ENCODE data around the gene ASB3.
"Not testable (repeated sequence)": the region's sequence is repeated elsewhere in the genome, so short reads cannot be mapped to it uniquely, and the experiment has no call there.

Gene ASB3

DNA sequence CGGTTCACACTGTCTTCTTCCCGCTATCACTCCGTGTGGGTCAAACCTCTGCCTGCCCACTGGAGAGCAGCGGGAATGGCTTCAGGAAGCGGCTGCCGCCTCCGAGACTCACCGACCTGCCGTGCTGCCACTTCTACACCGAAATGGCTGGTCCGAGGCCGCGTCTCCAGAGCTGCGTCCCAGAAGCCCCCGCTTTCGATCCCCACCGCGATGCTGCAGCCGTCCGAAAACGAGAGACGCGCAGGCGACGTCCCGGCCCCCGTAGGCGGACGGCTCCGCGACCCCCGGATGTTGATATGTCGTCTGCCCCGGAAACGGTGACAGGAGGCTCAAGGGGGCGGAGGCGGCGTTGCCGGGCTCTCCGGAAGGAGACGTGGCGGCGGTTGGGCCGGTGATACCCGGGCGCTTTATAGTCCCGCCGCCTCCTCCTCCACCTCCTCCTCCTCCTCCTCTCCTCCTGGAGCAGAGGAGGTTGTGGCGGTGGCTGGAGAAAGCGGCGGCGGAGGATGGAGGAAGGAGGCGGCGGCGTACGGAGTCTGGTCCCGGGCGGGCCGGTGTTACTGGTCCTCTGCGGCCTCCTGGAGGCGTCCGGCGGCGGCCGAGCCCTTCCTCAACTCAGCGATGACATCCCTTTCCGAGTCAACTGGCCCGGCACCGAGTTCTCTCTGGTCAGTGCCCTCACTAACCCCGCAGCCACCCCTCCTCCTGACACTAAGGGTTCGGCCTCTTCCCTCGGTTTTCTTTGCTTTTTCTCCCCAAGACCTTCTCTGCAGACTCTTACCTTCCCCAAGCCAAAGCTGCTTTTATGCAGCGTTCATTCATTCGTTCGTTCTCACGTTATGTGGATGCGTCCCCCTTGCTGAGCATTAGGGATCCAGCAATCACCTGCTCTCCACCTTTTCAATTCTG, at the start of gene ASB3, which contains the start of gene ERLEC1:
ASB3 (minus strand) TSS at position 249 of the 909 bp plus-strand sequence. CDS start 21,381 bp downstream, outside the sequence.
ERLEC1 (plus strand) TSS at position 340 of the 909 bp plus-strand sequence; CDS start at position 507, 167 bp downstream.
- DNase-seq: peak in 55 of 56 donors; percentile 50 to 94 (median 85)

DNA sequence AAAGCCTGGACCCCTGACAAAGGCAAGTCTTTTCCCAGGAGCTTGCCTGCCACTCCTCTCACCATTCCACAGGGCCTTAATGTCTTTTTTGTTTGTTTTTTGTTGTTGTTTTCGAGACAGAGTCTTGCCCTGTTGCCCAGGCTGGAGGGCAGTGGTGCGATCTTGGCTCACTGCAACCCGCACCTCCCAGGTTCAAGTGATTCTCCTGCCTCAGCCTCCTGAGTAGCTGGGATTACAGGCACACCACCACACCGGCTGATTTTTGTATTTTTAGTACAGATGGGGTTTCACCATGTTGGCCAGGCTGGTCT, 43.2 kb upstream of the ASB3 start:
- not testable (repeated sequence) for DNase-seq

GRCh38 chr2:53829273-53829979, 42.7 kb upstream of the ASB3 start:
- DNase-seq: peak in 10 of 56 donors; percentile 4 to 34 (median 10)

GRCh38 chr2:53828331-53828730, 41.6 kb upstream of the ASB3 start:
- no peak for DNase-seq

- peak in 9 of 56 donors; percentile 1 to 31 (median 22) for DNase-seq
These were observed 40.8 kb upstream of the ASB3 start for GRCh38 chr2:53827398-53828175.

- DNase-seq: peak in 31 of 56 donors; percentile 2 to 74 (median 24)
These were observed 40.0 kb upstream of the ASB3 start for GRCh38 chr2:53826587-53827397.

DNA sequence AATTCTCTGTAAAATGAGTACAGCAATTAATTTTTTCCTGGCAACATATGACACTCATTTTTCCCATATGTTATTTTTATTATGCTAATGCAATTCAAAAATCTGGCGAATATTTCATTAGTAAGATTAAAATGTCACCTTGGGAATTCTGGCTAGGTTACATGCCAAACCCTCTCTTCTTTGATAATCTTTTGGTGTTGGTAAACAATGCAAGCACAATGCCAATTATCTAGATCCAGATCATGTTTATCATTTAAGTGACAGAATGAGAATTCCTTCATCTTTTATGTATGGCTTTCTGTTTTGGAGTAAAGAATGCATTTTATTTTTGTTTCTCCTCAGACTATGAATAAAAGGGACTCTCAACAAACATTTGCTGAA, 39.3 kb upstream of the ASB3 start:
- DNase-seq: no peak

- not testable (repeated sequence) for DNase-seq
These were observed 36.9 kb upstream of the ASB3 start for GRCh38 chr2:53823639-53824038.

DNA sequence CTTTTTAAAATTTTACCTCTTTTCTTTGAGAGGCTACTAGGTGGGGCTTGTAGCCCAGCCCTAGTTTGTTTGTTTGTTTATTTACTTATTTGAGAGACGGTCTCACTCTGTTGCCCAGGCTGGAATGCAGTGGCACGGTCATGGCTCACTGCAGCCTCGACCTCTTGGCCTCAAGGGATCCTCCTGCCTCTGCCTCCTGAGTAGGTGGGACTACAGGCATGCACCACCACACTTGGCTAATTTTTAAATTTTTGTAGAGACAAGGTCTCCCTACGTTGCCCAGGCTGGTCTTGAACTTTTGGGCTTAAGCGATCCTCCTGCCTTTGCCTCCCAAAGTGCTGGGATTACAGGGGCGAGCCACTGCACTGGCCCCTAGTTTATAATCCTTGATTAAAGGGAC, 35.1 kb upstream of the ASB3 start:
- DNase-seq: no peak

- no peak for DNase-seq
These were observed 34.0 kb upstream of the ASB3 start for GRCh38 chr2:53820711-53821110.

DNA sequence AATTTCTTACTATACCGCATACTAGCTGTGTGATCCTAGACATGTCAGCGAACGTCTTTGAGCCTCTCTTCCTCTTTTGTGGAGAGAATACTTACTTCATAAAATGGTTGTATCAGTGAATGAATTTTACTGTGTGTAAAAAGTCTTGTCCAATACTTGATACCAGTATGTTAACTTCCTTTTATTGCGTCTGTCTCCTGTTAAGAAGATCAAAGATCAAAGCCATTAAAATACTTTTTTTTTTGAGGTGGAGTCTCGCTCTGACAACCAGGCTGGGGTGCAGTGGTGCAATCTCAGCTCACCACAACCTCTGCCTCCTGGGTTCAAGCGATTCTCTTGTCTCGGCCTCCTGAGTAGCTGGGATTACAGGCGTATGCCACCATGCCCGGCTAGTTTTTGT, 33.3 kb upstream of the ASB3 start:
- no peak for DNase-seq

DNA sequence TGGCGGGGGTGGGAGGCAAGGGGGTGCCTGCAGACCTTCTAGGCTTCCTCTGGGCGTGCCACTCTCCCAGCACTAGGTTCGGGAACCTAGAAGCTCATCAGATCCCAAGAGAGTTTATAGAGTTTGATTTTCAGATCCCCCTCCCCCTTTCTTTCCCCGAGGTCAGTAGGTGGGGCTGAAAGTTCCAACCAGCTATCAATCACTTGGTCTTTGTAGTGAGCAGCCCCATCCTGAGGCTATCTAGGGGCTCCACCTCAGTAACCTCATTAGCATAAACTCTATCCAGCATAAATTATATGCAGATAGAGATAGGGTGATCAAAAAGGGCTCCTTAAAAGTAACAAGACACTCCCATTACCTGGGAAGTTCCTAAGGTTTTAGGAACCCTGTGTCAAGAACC, 32.9 kb upstream of the ASB3 start:
- no peak for DNase-seq

DNA sequence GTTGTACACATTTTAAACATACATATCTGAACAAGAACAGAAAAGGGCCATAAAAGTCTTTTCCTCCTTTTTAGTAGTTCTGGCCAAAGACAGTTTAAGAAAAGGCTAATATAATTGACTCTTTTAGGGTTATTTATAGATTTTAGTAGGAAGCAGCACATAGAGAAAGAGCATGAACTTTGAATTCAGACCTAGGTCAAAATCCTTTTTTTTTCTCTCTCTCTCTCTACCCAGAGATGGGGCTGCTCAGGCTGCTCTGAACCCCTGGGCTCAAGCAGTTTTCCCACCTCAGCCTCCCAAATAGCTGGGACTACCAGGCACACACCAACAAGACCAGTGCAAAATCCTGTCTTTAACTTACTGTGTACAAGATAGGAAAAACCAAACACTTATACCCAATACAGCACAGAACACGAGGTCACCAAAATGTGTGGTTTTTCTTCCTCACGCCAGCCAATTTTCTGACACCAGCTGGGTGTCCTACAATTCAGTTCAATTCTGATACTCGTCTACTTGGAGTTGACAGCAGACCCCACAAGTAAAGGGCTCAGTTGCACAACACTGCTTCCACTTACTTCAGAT, 32.2 kb upstream of the ASB3 start:
- DNase-seq: no peak

- no peak for DNase-seq
These were observed 26.4 kb upstream of the ASB3 start for GRCh38 chr2:53813151-53813550.

DNA sequence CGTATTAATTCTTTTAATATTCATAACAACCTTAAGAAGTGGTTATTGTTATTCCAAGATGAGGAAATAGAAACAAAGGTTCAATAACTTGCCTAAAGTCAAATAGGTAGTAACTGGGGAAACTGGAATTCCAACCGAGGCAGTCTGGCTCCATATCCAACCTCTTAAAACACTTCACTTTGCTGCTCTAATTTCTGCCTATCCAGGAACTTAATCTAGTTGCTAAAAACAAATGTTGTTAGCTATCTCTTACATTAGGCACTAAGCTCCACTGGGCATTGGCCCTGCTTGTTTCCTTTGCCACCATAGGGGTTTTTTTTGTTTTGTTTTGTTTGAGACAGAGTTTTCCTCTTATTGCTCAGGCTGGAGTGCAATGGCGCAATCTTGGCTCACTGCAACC, 24.8 kb upstream of the ASB3 start:
- no peak for DNase-seq

GRCh38 chr2:53802617-53803151, 15.9 kb upstream of the ASB3 start:
- no peak for DNase-seq

DNA sequence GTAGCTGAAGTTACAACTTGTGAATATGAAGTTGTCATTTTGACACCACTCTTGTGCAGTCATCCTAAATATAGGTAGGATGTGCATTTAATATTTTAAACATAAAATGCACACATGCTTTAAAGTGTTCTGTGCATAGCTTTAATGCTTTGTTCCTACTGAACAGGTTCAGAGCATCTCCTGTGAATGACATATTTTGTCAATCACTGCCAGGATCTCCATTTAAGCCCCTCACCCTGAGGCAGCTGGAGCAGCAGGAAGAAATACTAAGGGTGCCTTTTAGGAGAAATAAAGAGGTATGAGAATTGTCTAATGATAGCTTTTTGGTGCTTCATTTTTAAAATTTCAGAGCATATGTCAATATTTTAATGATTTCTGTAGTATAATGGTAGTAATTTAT, 14.8 kb upstream of the ASB3 start:
- no peak for DNase-seq

- no peak for DNase-seq
These were observed 7.1 kb upstream of the ASB3 start for GRCh38 chr2:53793821-53794220.

DNA sequence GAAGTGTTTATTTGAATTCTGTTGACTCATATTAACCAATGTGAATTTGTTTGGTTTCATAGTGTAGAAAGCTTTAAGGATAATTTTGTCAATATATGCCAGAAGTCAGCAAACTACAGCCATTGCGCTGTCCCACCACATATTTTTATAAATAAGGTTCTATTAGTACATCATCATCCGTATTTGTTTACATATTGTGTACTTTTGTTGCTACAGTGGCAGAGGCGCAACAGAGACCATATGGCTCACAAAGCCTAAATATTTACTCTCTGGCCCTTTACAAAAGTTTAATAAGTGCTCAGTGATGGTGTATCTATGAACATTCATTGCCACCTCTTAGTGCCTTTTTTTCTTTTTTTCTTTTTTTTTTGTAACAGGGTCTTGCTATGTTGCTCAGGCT, 6.5 kb upstream of the ASB3 start:
- no peak for DNase-seq

DNA sequence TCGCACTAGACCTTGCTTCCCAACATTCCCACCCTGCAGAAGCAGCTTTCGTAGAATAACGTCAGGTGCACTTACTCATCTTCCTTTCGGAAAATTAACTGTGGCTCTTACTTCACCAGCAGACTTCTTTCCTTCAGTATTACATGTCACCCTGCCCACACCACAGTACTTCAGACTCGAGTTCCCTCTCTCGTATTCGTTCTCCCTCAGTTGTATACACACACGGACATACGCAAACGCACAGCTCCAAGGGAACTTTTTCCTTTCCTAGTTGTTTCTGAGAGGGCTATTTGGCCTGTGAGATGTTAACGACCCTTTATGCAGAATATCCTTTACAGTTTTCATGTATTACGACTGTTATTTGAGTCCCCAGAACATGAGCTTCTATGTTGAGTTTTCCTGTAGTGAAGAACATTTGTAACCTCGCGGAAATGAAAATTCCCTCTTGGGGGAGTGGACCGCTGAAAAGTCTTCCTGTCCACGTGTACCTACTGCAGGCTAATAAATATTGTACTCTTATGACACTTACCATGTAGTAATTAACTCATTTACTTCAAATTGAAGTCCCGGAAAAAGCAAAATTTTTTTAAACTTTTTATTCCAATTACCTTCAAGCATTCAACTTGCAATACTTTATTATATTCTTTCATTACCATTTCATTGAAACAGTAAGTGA, 999 bp upstream of the ASB3 start:
- DNase-seq: peak in 4 of 56 donors; percentile 18 to 38 (median 24)
